ENCODE measurements around the gene AUTS2.

DNA sequence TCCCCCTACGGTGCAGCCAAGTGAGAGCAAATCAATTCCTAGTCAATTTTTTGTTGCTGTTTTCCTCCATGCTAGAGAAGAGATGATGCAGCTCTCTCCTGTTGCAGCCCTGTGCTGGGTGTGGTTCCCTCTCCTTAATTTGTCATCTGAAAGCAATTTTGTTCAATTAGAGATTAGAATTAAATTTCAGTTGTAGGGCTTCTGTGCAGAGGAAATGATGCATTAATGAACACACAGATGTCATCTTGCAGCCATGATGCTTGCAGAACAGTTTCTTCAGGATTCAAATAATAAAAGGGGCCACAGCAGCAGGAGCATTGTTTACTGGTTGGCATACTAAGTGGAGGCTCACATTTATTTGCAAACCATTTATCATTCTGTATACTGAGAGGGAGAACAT is 266.0 kb downstream of the AUTS2 start:
- TF ChIP-seq CTCF (IDR thresholded peaks at IDR 0.05; ENCODE audit: insufficient read depth, low read length, poor library complexity, severe bottlenecking) (no peak), EZH2phosphoT487 (conservative IDR thresholded peaks at IDR 0.05; ENCODE audit: low read length) (no peak)

All from SU-DHL-6 (cell line).